NCI-H82 treated with DMSO at 0.1 percent for 48 hours (cell line): ENCODE measurements around the gene EHMT1.
"Not testable (repeated sequence)": the region's sequence is repeated elsewhere in the genome, so short reads cannot be mapped to it uniquely, and the experiment has no call there.

ENCODE experiments used
- DNase-seq: peaks from one replicate; lab custom pipeline; 2025; ENCODE audit not compliant: unreplicated experiment; lab: John Stamatoyannopoulos, UW

Gene EHMT1

DNA sequence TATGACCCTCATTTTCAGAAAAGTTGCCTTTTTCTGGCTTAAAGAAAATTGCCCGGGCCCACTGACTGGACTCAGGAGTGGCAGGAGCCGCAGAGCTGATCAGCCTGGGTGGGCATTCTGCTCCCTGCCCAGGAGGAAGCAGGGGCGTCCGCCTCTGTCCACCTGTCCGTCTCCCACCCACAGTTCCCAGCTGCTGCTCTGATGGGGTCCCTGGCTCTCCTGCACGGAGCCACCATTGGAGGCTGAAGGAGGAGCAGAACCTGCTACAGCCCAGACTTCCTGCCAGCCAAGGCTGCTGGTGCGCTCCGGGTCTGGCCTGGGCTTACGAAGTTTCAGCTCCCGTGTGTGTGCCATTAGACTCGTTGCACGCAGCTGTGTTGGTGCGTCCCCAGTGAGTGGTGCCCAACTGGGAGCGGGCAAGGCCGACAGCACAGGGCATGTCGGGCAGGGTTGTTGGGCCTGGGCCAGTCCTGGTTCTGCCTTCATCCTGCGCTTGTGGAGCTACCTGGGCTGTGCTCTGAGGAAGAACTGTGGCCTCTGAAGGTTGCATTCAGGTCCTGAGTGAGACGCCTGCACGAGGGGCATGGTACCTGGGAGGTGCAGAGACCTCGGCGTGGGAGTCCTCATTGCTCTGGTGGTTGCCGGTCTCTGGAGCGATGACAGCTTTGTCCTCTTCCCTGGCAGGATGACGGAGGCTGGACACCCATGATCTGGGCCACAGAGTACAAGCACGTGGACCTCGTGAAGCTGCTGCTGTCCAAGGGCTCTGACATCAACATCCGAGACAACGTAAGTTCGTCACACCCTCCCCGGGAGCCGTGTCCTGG lies 181.6 kb downstream of the EHMT1 start:
- no peak for DNase-seq

DNA sequence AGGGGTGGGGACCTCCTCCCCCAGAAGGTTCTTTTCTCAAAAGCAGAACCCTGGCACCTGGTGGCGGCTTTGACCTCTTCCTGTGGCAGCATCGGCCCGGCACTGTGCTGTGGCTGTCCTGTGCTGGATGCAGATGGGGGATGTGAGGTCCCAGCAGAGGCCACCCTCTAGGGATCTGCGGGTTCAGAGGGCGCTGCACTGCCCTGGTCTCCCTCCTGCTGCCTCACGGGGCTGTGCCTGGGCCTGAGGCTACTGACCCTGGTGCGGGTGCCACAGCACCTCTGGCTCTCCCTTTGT lies 182.2 kb downstream of the EHMT1 start:
- no peak for DNase-seq

DNA sequence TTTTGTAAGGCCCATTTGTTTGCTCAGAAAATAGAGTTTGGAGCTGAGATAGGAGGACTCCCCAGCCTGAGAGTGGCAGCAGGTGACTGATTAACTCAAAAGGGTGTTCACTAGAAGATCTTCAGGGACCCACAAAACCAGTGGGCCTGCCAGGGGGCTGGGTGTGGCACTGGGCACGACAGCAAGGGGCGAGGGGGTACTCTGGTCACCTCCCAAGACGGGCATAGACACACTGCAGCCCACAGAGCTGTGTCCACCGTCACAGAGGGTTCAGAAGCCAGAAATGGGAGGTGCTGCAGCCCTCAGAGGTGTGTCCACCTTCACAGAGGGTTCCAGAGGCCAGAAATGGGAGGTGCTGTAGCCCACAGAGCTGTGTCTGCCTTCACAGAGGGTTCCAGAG lies 183.2 kb downstream of the EHMT1 start:
- no peak for DNase-seq

DNA sequence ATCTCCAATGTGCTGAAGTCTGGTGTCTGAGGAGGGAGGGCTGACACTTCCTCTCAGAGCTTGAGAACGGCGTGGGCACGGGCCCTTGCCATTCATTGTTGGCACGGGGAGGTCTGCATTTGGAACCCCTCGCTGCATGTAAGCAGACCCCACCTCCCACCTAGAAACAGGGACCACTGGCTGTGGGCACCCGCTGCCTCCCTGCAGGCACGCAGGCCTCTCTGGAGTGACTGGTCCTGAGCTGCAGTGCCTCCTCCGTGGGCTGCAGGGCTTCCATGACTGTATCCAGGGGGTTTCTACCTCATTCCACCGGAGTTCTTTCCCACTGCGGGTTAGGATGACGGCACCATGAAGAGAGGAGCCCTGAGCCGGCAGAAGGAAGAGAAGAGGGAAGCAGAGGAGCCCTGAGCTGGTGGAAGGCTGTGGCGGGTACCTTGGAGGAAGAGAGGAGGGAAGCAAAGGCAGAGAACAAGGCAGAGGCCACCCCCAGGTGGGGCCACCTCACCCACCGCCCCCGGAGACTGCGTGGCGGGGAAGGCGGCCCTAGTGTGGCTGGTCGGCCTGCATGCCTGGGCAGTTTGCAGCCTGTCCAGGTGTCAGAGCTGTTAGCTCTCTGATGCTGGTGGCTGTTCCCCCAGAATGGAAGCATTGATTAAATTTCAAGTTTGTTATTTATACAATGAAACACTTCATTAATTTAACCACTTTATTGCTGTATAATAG lies 183.9 kb downstream of the EHMT1 start:
- DNase-seq = no peak

DNA sequence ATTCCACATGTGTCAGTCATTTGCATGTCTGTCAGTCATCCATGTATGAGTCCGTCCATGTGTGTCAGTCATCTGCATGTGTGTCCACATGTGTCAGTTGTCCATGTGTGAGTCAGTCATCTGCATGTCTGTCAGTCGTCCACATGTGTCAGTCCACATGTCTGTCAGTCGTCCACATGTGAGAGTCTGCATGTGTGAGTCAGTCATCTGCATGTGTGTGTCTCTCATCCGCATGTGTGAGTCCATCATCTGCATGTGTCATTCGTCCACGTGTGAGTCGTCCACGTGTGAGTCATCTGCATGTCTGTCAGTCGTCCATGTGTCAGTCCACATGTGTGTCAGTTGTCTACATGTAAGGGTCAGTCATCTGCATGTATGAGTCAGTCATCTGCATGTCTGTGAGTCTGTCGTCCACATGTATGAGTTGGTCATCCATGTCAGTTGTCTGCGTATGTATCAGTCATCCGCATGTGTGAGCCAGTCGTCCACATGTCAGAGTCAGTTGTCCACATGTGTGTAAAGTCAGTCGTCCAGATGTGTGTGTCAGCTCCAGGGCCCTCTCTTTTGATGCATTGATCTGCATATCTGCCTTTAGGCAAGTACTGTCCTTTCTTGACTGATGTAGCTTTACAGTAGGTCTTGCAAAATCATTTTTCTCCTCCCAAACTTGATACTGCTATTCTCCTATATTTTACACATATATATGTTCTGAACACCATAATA lies 186.3 kb downstream of the EHMT1 start:
- DNase-seq = no peak

DNA sequence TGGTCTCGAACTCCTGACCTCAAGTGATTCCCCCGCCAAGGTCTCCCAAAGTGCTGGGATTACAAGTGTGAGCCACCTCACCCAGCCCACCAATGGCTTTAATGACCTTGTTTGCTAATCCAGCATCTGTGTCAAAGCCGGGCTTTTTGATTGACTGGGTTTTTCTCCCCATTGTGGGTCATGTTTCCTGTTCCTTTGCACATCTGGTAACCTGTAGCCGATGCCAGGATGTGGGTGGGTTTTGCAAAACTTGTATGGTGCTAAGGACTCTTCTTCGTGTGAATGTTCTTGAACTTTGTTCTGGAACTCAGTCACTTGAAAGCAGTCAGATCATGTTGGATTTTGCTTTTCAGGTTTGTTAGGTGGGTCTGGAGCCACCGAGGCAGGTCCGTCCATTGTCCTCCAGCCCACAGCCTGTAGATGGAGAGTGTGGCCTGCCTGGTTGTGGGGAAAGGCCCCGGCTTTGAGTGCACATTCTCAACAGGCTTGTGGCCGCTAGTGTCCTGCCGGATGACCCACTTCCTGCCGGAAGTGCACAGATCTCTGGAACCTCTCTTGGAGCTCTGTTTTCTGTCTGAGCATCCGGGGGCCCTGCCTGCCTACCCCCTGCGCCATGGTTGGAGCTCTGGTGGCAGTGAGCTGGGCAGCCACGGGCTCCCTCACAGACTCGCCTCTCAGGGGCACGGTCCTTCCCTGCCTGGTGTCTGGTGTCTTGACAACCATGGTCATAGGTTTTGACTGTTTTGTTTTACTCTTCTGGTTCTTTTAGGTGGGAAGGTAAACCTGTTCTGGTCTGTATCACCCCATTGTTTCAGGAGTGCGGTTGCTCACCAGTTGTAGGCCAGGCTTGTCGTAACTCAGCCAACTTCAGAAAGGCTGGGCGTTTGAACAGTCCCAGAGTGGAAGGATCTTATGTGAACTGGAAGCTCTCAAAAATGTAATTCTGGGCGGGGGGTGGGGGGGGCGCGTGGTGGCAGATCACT lies 189.2 kb downstream of the EHMT1 start:
- no peak for DNase-seq

DNA sequence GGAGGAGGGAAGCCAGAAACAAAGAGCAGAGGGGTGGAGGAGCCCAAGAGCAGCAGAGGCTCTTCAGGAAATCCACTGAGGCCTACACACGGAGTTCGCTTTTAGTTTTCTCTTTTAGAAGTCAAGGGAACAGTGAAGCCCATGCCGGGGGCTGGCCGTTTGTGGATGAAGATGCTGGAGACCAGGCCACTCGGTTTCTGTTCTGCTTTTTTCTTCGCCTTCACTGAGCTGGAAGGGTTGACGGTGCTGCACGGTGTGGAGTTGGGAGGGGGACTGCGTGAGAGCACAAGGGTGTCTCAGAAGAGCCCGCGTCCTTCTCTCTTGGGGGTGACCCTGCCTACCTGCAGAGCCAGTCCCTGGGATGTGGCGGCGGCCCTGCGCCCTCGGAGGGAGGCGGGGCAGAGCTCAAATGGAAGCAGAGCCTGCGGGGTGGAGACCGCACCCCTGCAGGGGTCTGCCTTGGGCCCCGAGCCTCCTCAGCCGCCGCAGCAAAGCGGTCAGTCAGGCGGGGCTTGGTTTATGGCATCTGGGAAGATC lies 190.3 kb downstream of the EHMT1 start:
- DNase-seq = no peak

DNA sequence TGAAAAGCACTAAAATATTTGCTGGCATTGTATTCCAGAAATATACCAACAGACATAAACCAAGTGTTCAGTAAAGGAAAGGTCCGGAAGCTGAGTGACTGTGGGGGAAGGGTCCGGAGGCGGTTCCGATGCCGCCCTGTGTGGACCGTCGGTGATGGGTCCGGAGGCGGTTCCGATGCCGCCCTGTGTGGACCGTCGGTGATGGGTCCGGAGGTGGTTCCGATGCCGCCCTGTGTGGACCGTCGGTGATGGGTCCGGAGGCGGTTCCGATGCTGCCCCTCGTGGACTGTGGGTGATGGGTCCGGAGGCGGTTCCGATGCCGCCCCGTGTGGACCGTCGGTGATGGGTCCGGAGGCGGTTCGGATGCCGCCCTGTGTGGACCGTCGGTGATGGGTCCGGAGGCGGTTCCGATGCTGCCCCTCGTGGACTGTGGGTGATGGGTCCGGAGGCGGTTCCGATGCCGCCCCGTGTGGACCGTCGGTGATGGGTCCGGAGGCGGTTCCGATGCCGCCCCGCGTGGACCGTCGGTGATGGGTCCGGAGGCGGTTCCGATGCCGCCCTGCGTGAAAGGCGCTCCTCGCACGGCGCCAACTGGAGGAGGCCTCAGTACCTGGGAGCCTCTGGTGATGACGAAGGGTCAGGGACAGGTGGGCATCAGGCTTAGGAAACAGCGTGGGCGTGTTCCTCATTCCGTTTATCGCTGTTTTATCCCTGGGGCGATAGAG lies 191.1 kb downstream of the EHMT1 start:
- DNase-seq = not testable (repeated sequence)

DNA sequence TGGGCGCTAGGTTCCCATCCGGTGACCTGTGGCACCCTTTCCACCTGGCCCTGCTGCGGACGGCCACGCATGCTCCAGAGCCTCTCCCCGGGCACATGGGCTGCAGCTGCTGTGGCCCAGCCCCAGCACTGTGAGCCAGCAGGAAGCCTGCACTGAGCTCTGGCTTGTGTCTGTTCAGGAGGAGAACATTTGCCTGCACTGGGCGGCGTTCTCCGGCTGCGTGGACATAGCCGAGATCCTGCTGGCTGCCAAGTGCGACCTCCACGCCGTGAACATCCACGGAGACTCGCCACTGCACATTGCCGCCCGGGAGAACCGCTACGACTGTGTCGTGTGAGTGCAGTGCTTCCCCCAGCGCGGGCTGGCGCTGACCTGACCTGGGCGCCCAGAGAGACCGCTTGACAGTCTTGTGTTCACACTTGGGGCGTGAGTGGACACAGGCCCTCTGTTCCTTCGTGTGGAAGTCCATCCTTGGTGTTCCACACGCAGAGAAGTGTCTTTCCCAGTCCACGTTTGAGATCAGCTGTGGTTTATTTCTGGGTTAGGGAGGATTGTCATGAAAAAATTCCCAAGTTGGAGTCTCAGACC lies 192.6 kb downstream of the EHMT1 start:
- DNase-seq = no peak

DNA sequence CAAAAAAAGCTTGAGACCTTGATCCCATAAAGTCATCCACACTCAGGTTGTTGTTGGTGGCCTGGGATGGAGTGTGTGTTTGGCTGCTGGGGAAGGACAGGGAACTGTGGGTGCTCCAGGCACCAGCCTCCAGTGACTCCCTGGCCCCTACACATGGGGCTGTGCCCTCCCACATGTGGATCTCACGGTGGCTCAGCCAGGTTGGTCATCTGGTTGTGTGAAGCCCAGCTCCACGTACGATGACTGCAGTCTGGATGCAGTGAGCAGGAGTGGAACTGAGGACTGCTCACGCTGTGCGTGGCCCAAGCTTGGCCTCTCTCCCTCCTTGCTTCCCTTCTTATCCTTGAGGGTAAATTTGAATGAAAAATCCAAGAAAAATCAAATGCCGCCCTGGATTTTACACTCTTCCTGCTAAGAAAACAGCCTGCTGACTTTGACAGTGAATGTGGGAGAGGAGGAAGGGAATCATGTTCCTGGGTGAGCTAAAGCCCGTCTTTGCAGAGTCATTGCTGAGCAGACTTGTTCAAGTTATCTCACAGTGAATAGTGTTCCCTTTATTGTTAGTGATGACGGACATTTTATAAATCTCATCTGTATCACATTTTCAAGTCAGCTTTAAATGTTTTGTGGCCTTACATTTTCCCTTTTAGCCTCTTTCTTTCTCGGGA lies 193.7 kb downstream of the EHMT1 start:
- no peak for DNase-seq

DNA sequence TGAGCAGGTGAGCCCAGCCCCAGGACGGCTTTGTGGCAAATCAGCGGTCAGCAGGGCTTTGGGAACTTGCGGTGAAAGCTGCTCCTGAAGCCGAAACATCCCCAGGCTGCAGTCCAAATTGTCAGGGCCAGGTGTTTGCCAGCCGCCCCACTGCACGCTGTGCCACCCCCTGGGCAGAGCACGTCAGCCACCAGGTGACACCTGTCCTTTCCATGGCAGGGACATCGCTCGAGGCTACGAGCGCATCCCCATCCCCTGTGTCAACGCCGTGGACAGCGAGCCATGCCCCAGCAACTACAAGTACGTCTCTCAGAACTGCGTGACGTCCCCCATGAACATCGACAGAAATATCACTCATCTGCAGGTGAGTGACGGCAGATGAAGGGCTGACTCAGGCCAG lies 194.4 kb downstream of the EHMT1 start:
- DNase-seq = no peak

DNA sequence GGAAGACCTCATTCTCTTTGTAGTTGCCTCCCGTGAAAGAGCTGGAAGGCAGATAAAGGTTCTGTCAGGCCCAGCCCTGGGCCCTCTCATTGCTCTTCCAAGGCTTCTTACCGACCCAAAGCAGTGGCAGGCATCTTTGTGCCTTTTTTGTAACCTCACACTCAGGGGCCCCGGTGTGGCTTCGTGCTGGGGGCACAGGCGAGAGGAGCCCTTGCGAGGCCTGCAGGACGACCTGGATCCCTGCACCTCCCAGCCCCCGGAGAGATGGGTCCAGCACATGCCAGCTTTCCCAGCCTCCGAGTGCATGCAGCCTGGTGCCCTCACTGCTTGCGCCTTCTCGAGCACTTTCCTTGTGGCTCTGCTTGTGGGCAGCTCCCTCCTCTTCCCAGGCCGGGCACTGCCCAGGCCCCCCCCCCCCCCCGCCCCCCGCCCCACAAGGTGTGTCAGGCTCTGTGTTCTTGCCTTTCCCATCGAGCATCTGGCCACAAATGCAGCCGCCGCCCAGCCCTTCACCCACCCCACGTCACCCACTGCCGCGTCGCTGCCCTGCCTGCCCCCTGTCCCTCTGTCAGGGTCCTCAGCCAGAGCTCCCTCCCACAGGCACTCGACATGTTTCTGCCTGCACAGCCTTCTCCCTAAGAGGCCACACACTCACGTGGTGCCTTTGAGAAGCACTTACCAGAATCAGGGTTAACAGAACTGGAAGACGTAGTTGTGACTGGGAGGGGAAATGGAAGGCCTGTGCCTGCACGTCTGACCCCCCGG lies 195.0 kb downstream of the EHMT1 start:
- DNase-seq = no peak

DNA sequence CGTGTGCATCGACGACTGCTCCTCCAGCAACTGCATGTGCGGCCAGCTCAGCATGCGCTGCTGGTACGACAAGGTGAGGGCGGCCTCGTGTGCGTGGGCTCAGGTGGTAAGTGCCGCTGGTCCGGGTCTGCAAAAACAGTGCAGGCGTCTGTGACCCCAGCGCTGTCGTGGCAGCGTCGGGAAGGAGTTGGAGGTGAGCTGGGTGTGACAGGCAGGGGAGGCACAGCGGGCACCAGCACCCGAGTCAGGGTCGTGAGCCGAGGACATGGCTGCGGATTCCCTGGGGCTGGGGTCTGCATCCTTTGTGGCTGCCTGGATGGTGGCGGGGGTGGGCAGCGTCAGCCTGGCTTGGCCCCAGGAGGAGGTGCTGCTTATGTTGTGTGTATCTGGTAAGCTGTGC lies 195.6 kb downstream of the EHMT1 start:
- DNase-seq = no peak

DNA sequence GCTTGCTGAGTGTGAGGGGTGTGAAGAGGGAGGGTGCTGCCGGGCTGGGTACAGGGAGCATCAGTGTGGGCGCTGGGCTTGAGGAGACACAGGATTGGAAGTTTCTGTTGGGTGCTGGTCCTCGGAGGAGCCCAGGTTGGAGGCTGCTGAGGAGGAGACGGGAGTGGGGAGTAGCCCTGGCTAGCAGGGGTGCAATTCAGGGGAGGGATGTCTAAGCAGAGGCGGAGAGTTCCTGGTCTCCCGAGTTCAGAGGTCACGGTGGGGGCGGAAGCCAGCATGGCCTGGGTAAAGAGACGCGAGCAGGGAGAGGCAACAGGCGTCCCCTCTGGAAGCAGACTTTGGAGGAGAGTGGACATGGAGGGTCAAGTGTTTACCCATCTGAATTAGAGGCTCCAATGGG lies 196.0 kb downstream of the EHMT1 start:
- no peak for DNase-seq

DNA sequence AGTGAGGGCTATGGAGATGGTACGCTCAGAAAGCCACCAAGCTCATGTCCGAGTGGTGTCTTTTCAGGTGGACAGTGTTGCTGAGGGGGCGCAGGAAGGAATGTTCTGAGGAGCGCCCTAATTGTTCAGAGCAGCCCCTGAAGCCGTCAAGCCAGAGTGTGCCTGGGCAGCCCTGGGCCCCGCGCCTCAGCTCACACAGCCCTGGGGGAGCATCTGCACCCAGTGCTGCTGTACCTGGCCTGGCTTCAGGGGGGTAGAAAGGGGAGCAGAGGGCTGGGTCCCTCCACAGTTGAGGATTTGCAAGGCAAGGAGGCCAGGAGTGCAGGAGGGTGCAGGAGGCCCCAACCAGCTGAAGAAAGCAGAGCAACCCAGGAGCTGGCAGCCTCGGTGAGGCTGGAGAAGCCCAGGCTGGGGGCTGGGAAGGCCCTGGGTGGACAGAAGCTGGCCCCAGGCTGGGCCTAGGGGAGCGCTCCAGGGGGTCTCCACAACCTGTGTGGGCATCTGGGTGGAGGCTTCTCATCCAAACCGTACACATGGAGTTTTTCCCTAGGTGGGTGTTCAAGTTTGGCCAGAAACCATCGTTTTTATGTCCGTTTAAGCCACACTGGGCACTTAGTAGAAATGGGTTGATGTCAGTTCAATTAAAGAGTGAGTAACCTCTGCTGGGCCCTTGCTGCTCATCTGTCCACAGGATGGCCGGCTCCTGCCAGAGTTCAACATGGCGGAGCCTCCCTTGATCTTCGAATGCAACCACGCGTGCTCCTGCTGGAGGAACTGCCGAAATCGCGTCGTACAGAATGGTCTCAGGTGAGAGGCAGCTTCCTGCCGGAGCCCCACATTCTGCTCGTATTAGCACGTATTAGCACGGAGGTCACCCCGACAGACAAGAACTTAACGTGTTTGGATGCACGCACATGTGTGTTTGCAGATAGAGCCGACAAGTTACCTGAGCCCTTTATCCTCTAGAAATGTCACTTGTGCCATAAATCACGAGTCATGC lies 196.8 kb downstream of the EHMT1 start:
- no peak for DNase-seq

DNA sequence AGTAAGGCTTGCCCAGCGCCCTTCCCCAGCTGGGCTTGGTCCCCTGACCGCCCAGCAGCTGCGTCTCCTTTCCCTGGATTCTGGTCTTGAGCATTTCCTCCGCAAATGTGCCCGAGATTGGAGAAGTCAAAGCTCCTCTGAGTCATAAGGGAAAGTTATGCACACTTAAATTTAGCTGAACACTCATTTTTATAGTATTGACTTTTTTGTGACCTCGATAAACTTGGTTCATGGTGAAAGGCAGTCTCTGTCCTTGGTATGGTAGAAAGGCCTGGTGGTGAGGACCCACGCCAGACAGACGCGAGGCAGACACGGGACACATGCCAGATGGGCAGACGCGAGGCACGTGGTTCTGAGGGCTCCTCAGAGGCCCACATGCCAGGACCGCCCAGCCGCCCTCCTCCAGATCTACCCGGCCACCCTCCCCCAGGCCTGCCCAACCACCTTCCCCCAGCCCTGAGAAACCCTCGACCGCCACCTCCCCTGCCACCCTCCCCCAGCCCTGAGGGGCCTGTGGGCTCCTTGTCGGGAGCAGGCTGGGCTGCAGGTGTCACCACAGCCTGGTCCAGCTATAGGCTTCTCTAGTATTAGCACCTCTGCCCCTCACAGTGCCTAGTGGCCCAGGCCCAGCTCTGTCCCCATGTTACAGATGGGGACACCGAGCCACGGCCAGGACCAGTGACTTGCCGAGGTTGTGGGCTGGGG lies 197.9 kb downstream of the EHMT1 start:
- DNase-seq = no peak
